DLD1 (cell line): ENCODE results near the gene ATRN.

Experiments used
- in situ Hi-C: cut with HindIII; loops from 2 replicates; pipeline ENCODE4 v1.10.0; 2017; ENCODE audit warnings: low sequenced_read_pairs

The ATRN gene

DNA sequence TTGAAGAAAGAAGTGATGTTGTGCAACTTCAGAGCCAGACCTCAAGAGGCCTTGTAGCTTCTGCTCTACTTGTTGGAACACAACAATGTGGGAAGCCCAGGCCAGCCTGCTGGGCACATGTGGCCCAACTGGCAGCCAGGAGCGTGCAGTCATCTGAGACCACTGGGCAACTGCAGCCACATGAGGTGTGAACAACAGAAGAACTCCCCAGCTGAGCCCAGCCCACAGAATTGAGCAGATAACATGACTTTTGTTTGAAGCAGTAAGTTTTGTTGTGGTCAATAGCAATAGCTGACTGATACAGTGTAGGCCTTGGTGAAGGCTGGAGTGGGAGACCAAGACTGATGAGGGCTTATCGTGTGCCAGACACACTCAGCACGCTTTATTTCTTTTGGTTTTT lies 219.6 kb downstream of the ATRN start:
- in situ Hi-C loops: no loop called here

GRCh38 chr20:3691306-3691705 lies 220.5 kb downstream of the ATRN start:
- in situ Hi-C loops: no loop called here

DNA sequence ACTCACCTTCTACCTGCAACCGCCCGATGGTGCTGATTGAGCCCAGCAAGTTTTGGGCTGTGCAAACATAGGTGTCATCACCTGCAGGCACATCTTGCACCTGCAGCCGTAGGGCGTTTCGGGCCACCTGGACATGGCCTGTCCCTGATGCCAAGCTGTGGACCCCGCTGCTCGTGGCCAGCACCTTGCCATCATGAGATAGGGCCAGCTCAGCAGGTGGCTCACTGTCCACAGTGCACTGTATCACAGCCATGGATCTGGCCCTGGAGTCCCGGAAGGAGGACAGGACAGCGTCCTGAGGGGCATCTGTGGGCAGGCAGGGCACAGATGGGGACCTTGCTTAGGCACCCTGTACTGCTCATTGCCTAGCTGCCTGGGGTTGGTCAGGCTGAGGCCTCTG lies 221.1 kb downstream of the ATRN start:
- in situ Hi-C loops: no loop called here

GRCh38 chr20:3692706-3693294 lies 222.0 kb downstream of the ATRN start:
- in situ Hi-C loops: no loop called here

DNA sequence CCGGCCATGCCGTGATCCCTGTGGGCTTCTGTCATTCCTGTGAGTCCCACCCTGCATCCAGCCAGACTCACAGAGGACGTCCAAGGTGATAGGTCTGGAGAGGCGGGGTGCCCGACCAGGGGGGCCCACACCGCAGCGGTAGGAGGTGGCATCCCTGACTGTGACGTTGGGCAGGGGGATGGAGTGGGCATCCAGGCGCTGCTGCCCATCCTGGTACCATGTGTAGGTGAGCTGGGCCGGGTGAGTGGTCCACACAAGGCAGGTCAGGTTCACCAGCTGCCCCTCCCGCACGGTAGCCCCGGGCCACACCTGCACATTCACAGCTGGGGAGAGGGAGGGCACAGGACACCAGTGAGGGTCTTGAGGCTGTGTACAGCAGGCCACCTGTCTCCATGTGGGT lies 222.6 kb downstream of the ATRN start:
- in situ Hi-C loops: no loop called here

DNA sequence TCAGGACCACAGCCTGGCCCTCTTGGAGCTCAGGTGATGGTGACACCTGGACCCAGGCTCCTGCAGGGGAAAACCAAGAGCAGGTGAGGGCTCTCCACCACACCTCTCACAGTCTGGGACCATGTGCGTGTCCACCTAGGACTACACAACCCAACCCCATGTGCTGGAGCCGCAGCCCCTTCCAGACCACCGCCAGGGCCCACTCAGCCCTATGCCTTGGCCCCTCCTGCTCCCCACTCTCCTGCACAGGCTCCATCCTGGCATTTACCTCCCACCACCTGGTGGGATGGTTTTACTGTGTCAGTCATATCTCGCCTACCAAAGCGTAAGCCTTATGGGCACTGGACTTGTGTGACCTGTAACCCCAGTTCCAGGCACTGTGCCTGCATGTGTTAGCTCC lies 224.0 kb downstream of the ATRN start:
- in situ Hi-C loops: no loop called here

DNA sequence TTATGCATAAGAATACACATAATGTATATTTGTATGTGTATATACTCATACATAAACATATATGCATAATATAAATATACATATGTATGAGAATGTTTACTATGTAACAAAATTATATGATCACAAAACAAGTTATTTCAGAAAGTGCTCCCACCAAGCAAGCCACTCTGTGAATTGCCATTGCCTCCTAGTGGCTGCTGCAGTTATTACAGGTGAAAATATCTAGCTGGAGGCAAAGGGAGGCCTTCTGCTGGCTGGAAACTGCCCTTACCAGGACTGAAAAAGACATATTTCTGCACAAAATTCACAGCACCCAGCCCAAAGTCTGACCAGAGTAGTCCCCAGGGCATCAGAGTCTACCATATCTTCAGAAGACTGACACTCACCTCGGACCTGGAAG lies 225.4 kb downstream of the ATRN start:
- in situ Hi-C loops: no loop called here

DNA sequence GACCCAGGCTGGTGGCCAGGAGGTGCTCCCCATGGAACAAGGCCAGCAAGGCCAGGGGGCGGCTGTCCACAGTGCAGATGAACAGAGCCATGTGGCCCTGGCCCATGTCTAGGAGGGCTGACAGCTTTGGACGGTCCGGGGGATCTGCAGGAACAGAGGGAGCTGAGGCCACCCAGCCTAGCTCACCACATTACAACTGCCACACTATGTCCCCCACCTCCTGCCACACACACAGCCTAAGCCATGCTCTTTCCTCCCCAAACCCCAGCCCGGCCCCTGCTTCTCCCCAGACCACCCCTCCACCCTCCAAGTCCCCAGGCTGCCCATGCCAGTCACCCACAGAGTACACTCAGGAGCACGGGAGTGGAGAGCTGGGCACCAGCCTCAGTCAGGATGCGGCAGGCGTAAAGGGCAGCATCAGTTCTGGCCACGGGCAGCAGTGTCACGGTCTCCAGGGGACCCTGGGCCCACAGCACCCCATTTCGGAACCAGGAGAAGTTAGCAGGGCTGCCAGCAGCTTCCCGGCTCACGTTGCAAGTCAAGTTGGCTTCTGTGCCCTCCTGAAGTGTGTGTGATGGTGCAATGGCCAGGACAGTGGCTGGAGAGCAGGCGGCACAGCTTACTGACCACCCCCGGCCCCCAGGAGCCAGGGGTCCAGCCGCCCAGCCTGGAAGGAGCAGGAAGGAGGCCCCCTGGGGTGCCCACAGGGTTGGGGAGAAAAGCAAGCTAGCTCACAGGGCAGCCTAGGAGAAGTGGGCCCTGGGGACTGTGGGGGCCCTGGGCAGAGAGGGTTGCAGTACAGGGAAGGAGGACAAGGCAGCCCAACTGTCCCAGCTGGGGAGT lies 226.1 kb downstream of the ATRN start:
- in situ Hi-C loops: no loop called here

- in situ Hi-C loops: no loop called here
These were observed 226.9 kb downstream of the ATRN start for GRCh38 chr20:3697588-3698305.

DNA sequence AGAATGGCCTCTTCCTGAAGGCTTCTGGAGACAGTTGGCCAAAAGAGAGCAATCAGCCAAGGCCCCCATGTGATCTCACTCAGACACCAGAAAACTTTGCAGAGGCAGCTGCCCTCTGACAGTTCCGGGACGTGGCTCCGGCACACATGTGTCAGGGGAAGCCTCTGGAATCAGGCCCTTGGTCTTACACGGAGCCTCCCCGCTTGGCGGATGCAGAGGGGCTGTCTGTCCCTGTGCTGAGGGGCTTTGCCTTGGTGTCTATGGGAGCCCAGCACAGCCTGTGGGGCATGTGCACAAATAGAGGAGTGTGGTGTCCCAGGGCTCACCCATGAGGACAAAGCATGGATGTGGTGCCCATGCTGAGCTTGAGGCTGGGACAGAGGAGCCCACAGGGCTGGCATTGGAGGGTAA lies 227.8 kb downstream of the ATRN start:
- in situ Hi-C loops: no loop called here

DNA sequence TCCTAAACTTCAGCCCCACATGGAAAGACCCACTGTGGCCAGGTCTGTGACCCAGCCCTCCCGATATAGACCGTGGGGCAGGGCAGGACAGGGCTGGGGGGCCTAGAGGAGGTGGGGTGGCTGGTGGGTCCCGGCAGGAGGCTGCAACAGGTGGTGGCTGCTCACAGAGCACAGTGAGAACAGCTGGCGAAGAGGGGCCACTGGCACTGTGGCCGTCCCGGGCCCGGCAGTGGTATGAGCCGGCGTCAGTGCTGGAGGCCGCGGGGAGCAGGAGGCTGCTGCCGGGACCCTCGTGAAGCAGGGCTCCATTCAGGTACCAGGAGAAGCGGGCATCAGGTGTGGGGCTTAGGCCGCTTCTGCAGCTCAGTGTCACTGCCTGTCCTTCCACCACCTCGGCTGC lies 228.2 kb downstream of the ATRN start:
- in situ Hi-C loops: no loop called here
